ENCODE results near the gene TMEM219.

The TMEM219 gene

GRCh38 chr16:29995324-29995910, 33.5 kb downstream of the TMEM219 start, which contains the start of gene HIRIP3:
TSS of gene HIRIP3 (minus strand) at chr16:29995617. CDS start at chr16:29995605, 12 bp downstream.
- peak; percentile 66 for DNase-seq (ENCODE audit: low read depth)

GRCh38 chr16:29995911-29996765, 34.3 kb downstream of the TMEM219 start, which contains the start of gene INO80E:
TSS of gene INO80E (plus strand) at chr16:29996241. CDS start at chr16:29996311, 70 bp downstream.
- peak; percentile 93 for DNase-seq (ENCODE audit: low read depth)

GRCh38 chr16:29996766-29997250, 34.9 kb downstream of the TMEM219 start:
- no peak for DNase-seq (ENCODE audit: low read depth)

GRCh38 chr16:29999605-30000004, 37.7 kb downstream of the TMEM219 start:
- DNase-seq (ENCODE audit: low read depth): no peak

GRCh38 chr16:30000735-30001631, 39.1 kb downstream of the TMEM219 start:
- no peak for DNase-seq (ENCODE audit: low read depth)

GRCh38 chr16:30002614-30003346, 40.9 kb downstream of the TMEM219 start:
- DNase-seq (ENCODE audit: low read depth): no peak

- DNase-seq (ENCODE audit: low read depth): no peak
Measured at GRCh38 chr16:30003670-30004423, 42.0 kb downstream of the TMEM219 start.

GRCh38 chr16:30004424-30004776, 42.5 kb downstream of the TMEM219 start:
- DNase-seq (ENCODE audit: low read depth): no peak

- no peak for DNase-seq (ENCODE audit: low read depth)
Measured at GRCh38 chr16:30004811-30005242, 42.9 kb downstream of the TMEM219 start.

GRCh38 chr16:30005341-30006094, 43.6 kb downstream of the TMEM219 start:
- DNase-seq (ENCODE audit: low read depth): peak; percentile 36

GRCh38 chr16:30006095-30006473, 44.2 kb downstream of the TMEM219 start:
- DNase-seq (ENCODE audit: low read depth): no peak

GRCh38 chr16:30006659-30007377, 44.9 kb downstream of the TMEM219 start:
- DNase-seq (ENCODE audit: low read depth): no peak

- no peak for DNase-seq (ENCODE audit: low read depth)
Measured at GRCh38 chr16:30007378-30007895, 45.6 kb downstream of the TMEM219 start.

- no peak for DNase-seq (ENCODE audit: low read depth)
Measured at GRCh38 chr16:30009085-30009862, 47.4 kb downstream of the TMEM219 start.

- DNase-seq (ENCODE audit: low read depth): no peak
Measured at GRCh38 chr16:30009990-30010843, 48.3 kb downstream of the TMEM219 start.

GRCh38 chr16:30010844-30011713, 49.2 kb downstream of the TMEM219 start, which contains the start of gene DOC2A:
TSS of gene DOC2A (minus strand) at chr16:30011027. CDS start at chr16:30010222, 805 bp downstream.
- no peak for DNase-seq (ENCODE audit: low read depth)

Measured in iris pigment epithelial cell (primary cell).